Osteoblast (primary cell): ENCODE data around the gene CCDC70. TPM values are rescaled to one million over a fixed set of nuclear protein-coding genes. Genes with fewer than 3 reads are reported as not detected.

Experiments
- DNase-seq: peaks from one replicate; pipeline ENCODE4 v3.0.0; 2011; ENCODE audit warnings: low spot score, mixed read lengths; ENCODE audit not compliant: insufficient read length; ENCODE audit errors: missing footprints
- H2AFZ ChIP-seq: 2 replicates; pipeline ENCODE4 v1.6.0; 2011; ENCODE audit warnings: mild to moderate bottlenecking, low read length
- H3K27ac ChIP-seq: 2 replicates; pipeline ENCODE4 v1.5.1; 2011; ENCODE audit warnings: mild to moderate bottlenecking, low read depth, low read length, moderate library complexity
- H3K27me3 ChIP-seq: 2 replicates; pipeline ENCODE4 v1.6.0; 2012; ENCODE audit warnings: mild to moderate bottlenecking, control low read depth, inconsistent platforms, low read length, moderate library complexity; ENCODE audit not compliant: insufficient read depth
- H3K36me3 ChIP-seq: 2 replicates; pipeline ENCODE4 v1.5.1; 2011; ENCODE audit warnings: mild to moderate bottlenecking, low read length, control low read depth, moderate library complexity; ENCODE audit not compliant: insufficient read depth
- H3K4me1 ChIP-seq: 2 replicates; pipeline ENCODE4 v1.5.1; 2011; ENCODE audit warnings: mild to moderate bottlenecking, low read length, control low read depth, moderate library complexity; ENCODE audit not compliant: insufficient read depth
- H3K4me2 ChIP-seq: 2 replicates; pipeline ENCODE4 v1.6.0; 2011; ENCODE audit warnings: mild to moderate bottlenecking, low read length; ENCODE audit not compliant: insufficient read depth
- H3K4me3 ChIP-seq: fragments of 200-600 bp; sonication (generic); 3 replicates; pipeline ENCODE4 v1.5.1; 2012; ENCODE audit warnings: mild to moderate bottlenecking, low read length, inconsistent platforms; ENCODE audit not compliant: insufficient read depth
- H3K79me2 ChIP-seq: 2 replicates; pipeline ENCODE4 v1.6.0; 2012; ENCODE audit warnings: mild to moderate bottlenecking, low read length, control low read depth, inconsistent platforms; ENCODE audit not compliant: insufficient read depth
- H3K9me3 ChIP-seq: 2 replicates; pipeline ENCODE4 v1.5.1; 2011; ENCODE audit warnings: low read depth, low read length, control low read depth
- H4K20me1 ChIP-seq: 2 replicates; pipeline ENCODE4 v1.6.0; 2012; ENCODE audit warnings: mild to moderate bottlenecking, low read length, control low read depth; ENCODE audit not compliant: insufficient read depth
- total RNA-seq: library from RNA; depleted of rRNA; stranded (reverse); fragments of >200 nt; gene quantifications from 2 replicates; pipeline ENCODE4 v1.2.3, GENCODE V29; 2012
- TF ChIP-seq, protein P1 (sequence below): IDR thresholded peaks from 2 replicates; pipeline ENCODE4 v1.5.1; 2011; ENCODE audit warnings: mild to moderate bottlenecking, low read depth, low read length, moderate library complexity; ENCODE audit errors: extremely low read depth

CCDC70 gene
- total RNA-seq, 1 donor = not detected

DNA sequence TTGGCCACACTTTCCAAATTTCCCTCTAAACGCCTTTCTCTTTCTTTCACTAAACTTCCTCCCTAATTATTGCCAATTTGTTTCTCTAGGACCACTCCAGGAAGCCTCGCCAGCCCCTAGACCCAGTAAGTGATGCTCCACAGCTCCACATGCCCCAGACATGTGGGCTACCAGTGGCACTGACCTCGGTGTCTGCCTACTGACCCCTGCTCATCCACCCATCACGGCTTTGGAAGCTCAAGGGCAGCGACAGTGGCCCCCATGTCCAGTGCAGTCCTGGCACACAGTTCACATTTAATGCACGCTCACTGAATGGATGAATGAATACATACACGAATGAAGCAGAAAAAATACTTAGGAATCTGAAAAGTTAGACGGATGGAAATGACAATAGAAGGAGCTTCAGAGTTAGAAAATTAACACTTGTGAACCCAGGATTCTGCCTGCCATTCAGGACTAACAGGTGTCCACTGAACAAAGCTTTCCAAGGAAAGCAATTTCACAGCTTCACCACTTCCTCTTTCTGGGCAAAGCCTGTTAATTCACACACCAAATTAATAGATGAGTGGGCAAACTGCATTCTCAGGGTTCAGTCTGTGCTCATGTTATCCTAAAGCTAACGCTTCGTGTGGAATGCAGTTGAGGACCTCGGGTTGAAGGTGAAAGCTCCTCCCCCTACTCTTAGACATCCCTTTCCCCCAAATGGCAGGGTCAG lies 50.9 kb downstream of the CCDC70 start:
- H4K20me1 ChIP-seq = no peaks in the 10 kb centered on the region
- no peak overlapping the region for H3K4me2 ChIP-seq
- no peak overlapping the region for H2AFZ ChIP-seq
- H3K4me1 ChIP-seq = no peaks in the 10 kb centered on the region
- no peaks in the 10 kb centered on the region for H3K36me3 ChIP-seq
- H3K9me3 ChIP-seq = no peaks in the 10 kb centered on the region
- H3K27ac ChIP-seq = no peak overlapping the region
- H3K4me3 ChIP-seq = no peak overlapping the region
- DNase-seq = no peak
- TF ChIP-seq, protein P1, sequence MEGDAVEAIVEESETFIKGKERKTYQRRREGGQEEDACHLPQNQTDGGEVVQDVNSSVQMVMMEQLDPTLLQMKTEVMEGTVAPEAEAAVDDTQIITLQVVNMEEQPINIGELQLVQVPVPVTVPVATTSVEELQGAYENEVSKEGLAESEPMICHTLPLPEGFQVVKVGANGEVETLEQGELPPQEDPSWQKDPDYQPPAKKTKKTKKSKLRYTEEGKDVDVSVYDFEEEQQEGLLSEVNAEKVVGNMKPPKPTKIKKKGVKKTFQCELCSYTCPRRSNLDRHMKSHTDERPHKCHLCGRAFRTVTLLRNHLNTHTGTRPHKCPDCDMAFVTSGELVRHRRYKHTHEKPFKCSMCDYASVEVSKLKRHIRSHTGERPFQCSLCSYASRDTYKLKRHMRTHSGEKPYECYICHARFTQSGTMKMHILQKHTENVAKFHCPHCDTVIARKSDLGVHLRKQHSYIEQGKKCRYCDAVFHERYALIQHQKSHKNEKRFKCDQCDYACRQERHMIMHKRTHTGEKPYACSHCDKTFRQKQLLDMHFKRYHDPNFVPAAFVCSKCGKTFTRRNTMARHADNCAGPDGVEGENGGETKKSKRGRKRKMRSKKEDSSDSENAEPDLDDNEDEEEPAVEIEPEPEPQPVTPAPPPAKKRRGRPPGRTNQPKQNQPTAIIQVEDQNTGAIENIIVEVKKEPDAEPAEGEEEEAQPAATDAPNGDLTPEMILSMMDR = no peak
- H3K27me3 ChIP-seq = peaks cover 5% of the 10 kb centered on the region
- H3K79me2 ChIP-seq = no peaks in the 10 kb centered on the region

DNA sequence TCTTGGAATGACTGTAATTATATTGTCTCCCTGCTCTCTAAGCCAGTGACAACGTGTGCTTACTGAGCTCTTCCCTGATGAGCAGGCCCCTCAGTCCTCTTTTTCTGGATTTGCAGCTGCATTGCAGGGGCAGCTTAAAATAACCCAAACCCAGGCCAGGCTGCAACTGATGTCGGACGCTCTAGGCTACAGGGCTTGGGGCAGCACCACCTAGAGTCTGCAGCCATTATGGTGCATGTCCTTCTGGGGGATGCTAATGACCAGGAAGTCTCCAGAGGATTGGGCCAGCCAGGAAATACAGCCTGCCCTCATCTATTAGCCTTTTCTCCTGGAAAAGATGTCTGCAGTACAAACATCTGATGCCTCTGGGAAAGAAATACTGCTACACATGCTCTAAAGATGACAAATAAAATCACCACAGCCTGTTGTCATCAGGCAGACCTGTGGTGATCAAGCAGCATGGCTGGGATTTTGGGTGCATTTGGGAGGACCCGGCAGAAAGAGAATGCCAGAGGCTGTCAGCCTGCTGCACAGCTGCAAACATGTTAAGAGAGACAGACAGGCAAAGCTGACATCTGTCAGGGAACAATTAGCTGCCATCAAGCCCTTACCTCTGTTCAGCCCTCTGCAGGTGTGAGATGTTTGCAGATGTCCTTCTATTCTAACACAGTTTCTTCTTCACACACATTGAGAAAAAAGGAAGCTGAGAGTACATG lies 51.8 kb downstream of the CCDC70 start:
- TF ChIP-seq, protein P1 = no peak
- H3K9me3 ChIP-seq = no peaks in the 10 kb centered on the region
- H2AFZ ChIP-seq = no peak overlapping the region
- H3K4me2 ChIP-seq = no peak overlapping the region
- H4K20me1 ChIP-seq = no peaks in the 10 kb centered on the region
- DNase-seq = no peak
- H3K27ac ChIP-seq = no peak overlapping the region
- no peaks in the 10 kb centered on the region for H3K36me3 ChIP-seq
- no peaks in the 10 kb centered on the region for H3K79me2 ChIP-seq
- H3K4me1 ChIP-seq = no peaks in the 10 kb centered on the region
- peaks cover 5% of the 10 kb centered on the region for H3K27me3 ChIP-seq
- no peak overlapping the region for H3K4me3 ChIP-seq

DNA sequence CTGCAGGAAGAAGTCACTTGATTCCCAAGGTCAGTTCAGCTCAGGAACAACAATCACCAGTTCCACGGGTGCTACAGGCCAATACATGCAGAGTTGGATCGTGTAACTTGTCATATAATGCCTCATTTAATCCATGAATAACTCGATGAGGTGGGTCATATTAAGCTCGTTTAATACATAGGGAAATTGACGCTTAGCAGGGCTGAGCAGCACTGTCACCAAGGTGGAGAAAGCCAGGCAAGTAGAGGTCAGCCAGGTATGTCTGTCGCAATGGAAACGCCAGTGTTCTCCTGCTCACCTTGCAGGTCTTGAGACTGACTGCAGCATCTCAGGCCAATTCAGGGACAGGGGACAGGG lies 52.3 kb downstream of the CCDC70 start:
- Histone ChIP-seq H4K20me1 (no peaks in the 10 kb centered on the region), H2AFZ (no peak overlapping the region), H3K4me2 (no peak overlapping the region), H3K36me3 (no peaks in the 10 kb centered on the region), H3K79me2 (no peaks in the 10 kb centered on the region), H3K9me3 (no peaks in the 10 kb centered on the region), H3K4me1 (no peaks in the 10 kb centered on the region), H3K27ac (no peak overlapping the region), H3K27me3 (peaks cover 5% of the 10 kb centered on the region), H3K4me3 (no peak overlapping the region)
- TF ChIP-seq, protein P1 = no peak
- DNase-seq = no peak

Other genes with a start within 250 kb of the CCDC70 start
- 3.3 and 3.8 TPM in 2 replicates for gene DHRS12, start 57.8 kb upstream of the CCDC70 start, total RNA-seq
- not detected in 2 replicates for gene TMEM272, start 16.8 kb upstream of the CCDC70 start, total RNA-seq
- 2.4 and 4.0 TPM in 2 replicates for gene ATP7B, start 149.5 kb downstream of the CCDC70 start, total RNA-seq
- gene ALG11, start 150.4 kb downstream of the CCDC70 start, total RNA-seq = 22.7 and 23.9 TPM in 2 replicates
- gene UTP14C, start 162.7 kb downstream of the CCDC70 start, total RNA-seq = 14.7 and 15.9 TPM in 2 replicates